WTC11 (cell line): ENCODE results near the gene FPR1. TPM values are rescaled to one million over a fixed set of nuclear protein-coding genes. Genes with fewer than 3 reads are reported as not detected.

Experiments
- ATAC-seq: fragments of 200-7000 bp; cut with Tn5 transposase; 2 replicates; pipeline ENCODE4 v1.10.0; 2021; ENCODE audit warnings: mild to moderate bottlenecking, moderate library complexity
- CTCF ChIA-PET: fragments of 300-600 bp; sonication (Branson Sonifier 250); formaldehyde crosslinking; loops from one replicate; lab custom pipeline; 2021; ENCODE audit warnings: antibody characterized with exemption; lab: Charles Lee
- POLR2A ChIA-PET: fragments of 350-600 bp; sonication (Branson Sonifier 250); formaldehyde crosslinking; loops from one replicate; lab custom pipeline; 2021; ENCODE audit warnings: antibody characterized with exemption; lab: Charles Lee
- DNase-seq: peaks from one replicate; pipeline ENCODE4 v3.0.0; 2021; ENCODE audit warnings: low spot score
- H3K27ac Mint-ChIP-seq: 2 replicates; pipeline ENCODE4 v1.8.0; 2021; ENCODE audit warnings: mixed read lengths
- H3K27me3 Mint-ChIP-seq: 2 replicates; pipeline ENCODE4 v1.8.0; 2021; ENCODE audit warnings: low read depth, mild to moderate bottlenecking, moderate library complexity, mixed read lengths
- H3K36me3 Mint-ChIP-seq: 2 replicates; pipeline ENCODE4 v1.8.0; 2021; ENCODE audit warnings: mixed read lengths
- H3K4me1 Mint-ChIP-seq: 2 replicates; pipeline ENCODE4 v1.8.0; 2022; ENCODE audit warnings: mixed read lengths
- H3K4me3 Mint-ChIP-seq: 2 replicates; pipeline ENCODE4 v1.8.0; 2021; ENCODE audit warnings: mild to moderate bottlenecking, moderate library complexity, mixed read lengths
- H3K9me3 Mint-ChIP-seq: 2 replicates; pipeline ENCODE4 v1.8.0; 2021; ENCODE audit warnings: mixed read lengths
- FOXK1 ChIP-seq: sonication (generic); formaldehyde crosslinking; IDR thresholded peaks from 2 replicates; pipeline ENCODE4 v1.8.0; 2022; ENCODE audit warnings: mild to moderate bottlenecking, moderate library complexity, missing genetic modification reagents
- HMGA2 ChIP-seq: fragments of 250-450 bp; sonication (Bioruptor Pico); IDR thresholded peaks from 2 replicates; pipeline ENCODE4 v1.4.0; 2021; ENCODE audit warnings: mild to moderate bottlenecking, moderate library complexity
- RELA ChIP-seq: sonication (generic); formaldehyde crosslinking; IDR thresholded peaks from 2 replicates; pipeline ENCODE4 v1.8.1; 2022; ENCODE audit warnings: missing genetic modification reagents, mild to moderate bottlenecking, borderline replicate concordance
- TP53 ChIP-seq: sonication (generic); formaldehyde crosslinking; IDR thresholded peaks from 2 replicates; pipeline ENCODE4 v1.8.1; 2023; ENCODE audit warnings: mild to moderate bottlenecking, missing genetic modification reagents
- ZNF138 ChIP-seq: sonication (generic); formaldehyde crosslinking; conservative IDR thresholded peaks from 2 replicates; pipeline ENCODE4 v1.8.1; 2022; ENCODE audit warnings: mild to moderate bottlenecking, moderate library complexity, missing genetic modification reagents
- ZNF219 ChIP-seq: sonication (generic); formaldehyde crosslinking; IDR thresholded peaks from 2 replicates; pipeline ENCODE4 v1.8.0; 2023; ENCODE audit warnings: missing genetic modification reagents, mild to moderate bottlenecking, borderline replicate concordance
- ZNF396 ChIP-seq: fragments of 250-450 bp; sonication (Bioruptor Pico); IDR thresholded peaks from 2 replicates; pipeline ENCODE4 v1.8.0; 2021; ENCODE audit warnings: mild to moderate bottlenecking, moderate library complexity, borderline replicate concordance
- total RNA-seq: library from RNA; stranded (reverse); gene quantifications from 3 replicates; pipeline ENCODE4 v1.2.3, GENCODE V29; 2021
- TF ChIP-seq, protein P1 (sequence below): fragments of 250-450 bp; sonication (Bioruptor Pico); IDR thresholded peaks from 2 replicates; pipeline ENCODE4 v1.9.0; 2021; ENCODE audit warnings: moderate library complexity, mild to moderate bottlenecking, inconsistent platforms, borderline replicate concordance
- TF ChIP-seq, protein P2 (sequence below): fragments of 200-600 bp; IDR thresholded peaks from 2 replicates; pipeline ENCODE4 v1.8.0; 2022; ENCODE audit warnings: antibody characterized with exemption
- TF ChIP-seq, protein P3 (sequence below): sonication (generic); formaldehyde crosslinking; IDR thresholded peaks from 2 replicates; pipeline ENCODE4 v1.8.1; 2022; ENCODE audit warnings: mild to moderate bottlenecking, missing genetic modification reagents, moderate library complexity, borderline replicate concordance
- TF ChIP-seq, protein P4 (sequence below): sonication (generic); formaldehyde crosslinking; IDR thresholded peaks from 2 replicates; pipeline ENCODE4 v1.8.1; 2023; ENCODE audit warnings: mild to moderate bottlenecking, missing genetic modification reagents
- TF ChIP-seq, protein P5 (sequence below): sonication (generic); formaldehyde crosslinking; IDR thresholded peaks from 2 replicates; pipeline ENCODE4 v1.8.0; 2023; ENCODE audit warnings: missing genetic modification reagents, mild to moderate bottlenecking, borderline replicate concordance
- TF ChIP-seq, protein P6 (sequence below): fragments of 250-450 bp; sonication (Bioruptor Pico); IDR thresholded peaks from 2 replicates; pipeline ENCODE4 v2.1.2; 2022; ENCODE audit warnings: mild to moderate bottlenecking, moderate library complexity
- TF ChIP-seq, protein P7 (sequence below): sonication (generic); formaldehyde crosslinking; IDR thresholded peaks from 2 replicates; pipeline ENCODE4 v1.8.1; 2022; ENCODE audit warnings: missing genetic modification reagents, borderline replicate concordance
- TF ChIP-seq, protein P8 (sequence below): sonication (generic); formaldehyde crosslinking; IDR thresholded peaks from 2 replicates; pipeline ENCODE4 v1.8.0; 2022; ENCODE audit warnings: mild to moderate bottlenecking, missing genetic modification reagents
- TF ChIP-seq, protein P9 (sequence below): sonication (generic); formaldehyde crosslinking; IDR thresholded peaks from 2 replicates; pipeline ENCODE4 v1.8.1; 2023; ENCODE audit warnings: mild to moderate bottlenecking, missing genetic modification reagents

Gene FPR1
- total RNA-seq, 1 experiment from 2014 or later = 0.72 TPM

DNA sequence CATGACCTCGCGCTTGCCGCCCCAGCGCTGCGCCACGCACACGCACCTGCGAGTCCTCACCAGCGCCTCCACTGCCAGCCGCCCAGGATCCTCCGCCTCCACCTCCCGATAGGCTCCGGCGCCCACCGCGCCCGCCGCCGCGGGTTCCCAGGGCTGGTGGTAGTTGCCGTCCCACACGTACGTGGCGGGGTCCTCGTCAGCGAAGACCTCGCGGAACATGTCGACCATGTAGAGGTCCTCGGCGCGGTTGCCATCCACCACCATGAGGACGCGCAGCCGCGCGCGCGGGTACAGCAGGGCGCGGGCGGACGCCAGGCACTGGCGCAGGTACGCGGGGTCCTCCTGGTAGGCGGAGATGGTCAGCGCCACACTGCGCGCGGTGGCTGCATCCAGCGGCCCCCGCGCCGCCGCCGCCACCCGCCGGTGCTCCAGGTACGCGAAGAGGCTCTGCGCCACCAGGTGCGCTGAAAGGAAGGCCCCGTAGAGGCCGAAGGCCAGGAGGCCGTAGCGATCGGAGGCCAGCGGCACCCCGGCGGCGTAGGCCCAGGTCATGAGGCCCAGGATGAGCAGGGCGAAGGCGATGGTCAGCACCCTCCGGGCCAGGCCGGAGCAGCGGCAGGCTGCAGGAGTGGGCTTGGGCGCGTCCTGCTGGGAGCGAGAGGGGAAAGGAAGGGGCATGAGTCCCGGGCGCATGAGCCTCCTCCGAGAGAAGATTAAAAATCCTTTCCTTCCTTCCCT, 32.3 kb downstream of the FPR1 start:
- ATAC-seq = peak; percentile 82
- Mint-ChIP-seq H3K4me1 (peaks cover 11% of the 10 kb centered on the region), H3K4me3 (peak overlapping the region; percentile 61), H3K27ac (no peak overlapping the region), H3K9me3 (no peaks in the 10 kb centered on the region), H3K27me3 (peaks cover 61% of the 10 kb centered on the region), H3K36me3 (no peaks in the 10 kb centered on the region)
- CTCF ChIA-PET = interaction anchor here (0.8 to 1.2 kb wide), 4 partner anchors 17 to 111 kb away, joined by 3 to 13 read pairs (median 6); no protein-coding TSS in a partner anchor
- peak; percentile 47 for DNase-seq
- POLR2A ChIA-PET = no interaction called here
- TF ChIP-seq, protein P1, sequence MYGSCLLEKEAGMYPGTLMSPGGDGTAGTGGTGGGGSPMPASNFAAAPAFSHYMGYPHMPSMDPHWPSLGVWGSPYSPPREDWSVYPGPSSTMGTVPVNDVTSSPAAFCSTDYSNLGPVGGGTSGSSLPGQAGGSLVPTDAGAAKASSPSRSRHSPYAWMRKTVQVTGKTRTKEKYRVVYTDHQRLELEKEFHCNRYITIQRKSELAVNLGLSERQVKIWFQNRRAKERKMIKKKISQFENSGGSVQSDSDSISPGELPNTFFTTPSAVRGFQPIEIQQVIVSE (CRISPR knock-in tag) = no peak
- TF ChIP-seq, protein P2, sequence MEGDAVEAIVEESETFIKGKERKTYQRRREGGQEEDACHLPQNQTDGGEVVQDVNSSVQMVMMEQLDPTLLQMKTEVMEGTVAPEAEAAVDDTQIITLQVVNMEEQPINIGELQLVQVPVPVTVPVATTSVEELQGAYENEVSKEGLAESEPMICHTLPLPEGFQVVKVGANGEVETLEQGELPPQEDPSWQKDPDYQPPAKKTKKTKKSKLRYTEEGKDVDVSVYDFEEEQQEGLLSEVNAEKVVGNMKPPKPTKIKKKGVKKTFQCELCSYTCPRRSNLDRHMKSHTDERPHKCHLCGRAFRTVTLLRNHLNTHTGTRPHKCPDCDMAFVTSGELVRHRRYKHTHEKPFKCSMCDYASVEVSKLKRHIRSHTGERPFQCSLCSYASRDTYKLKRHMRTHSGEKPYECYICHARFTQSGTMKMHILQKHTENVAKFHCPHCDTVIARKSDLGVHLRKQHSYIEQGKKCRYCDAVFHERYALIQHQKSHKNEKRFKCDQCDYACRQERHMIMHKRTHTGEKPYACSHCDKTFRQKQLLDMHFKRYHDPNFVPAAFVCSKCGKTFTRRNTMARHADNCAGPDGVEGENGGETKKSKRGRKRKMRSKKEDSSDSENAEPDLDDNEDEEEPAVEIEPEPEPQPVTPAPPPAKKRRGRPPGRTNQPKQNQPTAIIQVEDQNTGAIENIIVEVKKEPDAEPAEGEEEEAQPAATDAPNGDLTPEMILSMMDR = no peak
- TF ChIP-seq, protein P3, sequence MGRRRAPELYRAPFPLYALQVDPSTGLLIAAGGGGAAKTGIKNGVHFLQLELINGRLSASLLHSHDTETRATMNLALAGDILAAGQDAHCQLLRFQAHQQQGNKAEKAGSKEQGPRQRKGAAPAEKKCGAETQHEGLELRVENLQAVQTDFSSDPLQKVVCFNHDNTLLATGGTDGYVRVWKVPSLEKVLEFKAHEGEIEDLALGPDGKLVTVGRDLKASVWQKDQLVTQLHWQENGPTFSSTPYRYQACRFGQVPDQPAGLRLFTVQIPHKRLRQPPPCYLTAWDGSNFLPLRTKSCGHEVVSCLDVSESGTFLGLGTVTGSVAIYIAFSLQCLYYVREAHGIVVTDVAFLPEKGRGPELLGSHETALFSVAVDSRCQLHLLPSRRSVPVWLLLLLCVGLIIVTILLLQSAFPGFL (CRISPR knock-in tag) = no peak
- TF ChIP-seq HMGA2 (CRISPR knock-in tag) (no peak), ZNF396 (CRISPR knock-in tag) (no peak), ZNF219 (CRISPR knock-in tag) (peak; percentile 43; the same call in 1 of the 2 replicates), FOXK1 (0 out of 2 replicates have a peak, but pooled peaks have one; percentile 49), RELA (peak; percentile 89; the same call in 1 of the 2 replicates), TP53 (CRISPR knock-in tag) (no peak), ZNF138 (CRISPR knock-in tag) (no peak)
- TF ChIP-seq, protein P4, sequence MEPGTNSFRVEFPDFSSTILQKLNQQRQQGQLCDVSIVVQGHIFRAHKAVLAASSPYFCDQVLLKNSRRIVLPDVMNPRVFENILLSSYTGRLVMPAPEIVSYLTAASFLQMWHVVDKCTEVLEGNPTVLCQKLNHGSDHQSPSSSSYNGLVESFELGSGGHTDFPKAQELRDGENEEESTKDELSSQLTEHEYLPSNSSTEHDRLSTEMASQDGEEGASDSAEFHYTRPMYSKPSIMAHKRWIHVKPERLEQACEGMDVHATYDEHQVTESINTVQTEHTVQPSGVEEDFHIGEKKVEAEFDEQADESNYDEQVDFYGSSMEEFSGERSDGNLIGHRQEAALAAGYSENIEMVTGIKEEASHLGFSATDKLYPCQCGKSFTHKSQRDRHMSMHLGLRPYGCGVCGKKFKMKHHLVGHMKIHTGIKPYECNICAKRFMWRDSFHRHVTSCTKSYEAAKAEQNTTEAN (CRISPR knock-in tag) = peak; percentile 59; the same call in 1 of the 2 replicates
- TF ChIP-seq, protein P5, sequence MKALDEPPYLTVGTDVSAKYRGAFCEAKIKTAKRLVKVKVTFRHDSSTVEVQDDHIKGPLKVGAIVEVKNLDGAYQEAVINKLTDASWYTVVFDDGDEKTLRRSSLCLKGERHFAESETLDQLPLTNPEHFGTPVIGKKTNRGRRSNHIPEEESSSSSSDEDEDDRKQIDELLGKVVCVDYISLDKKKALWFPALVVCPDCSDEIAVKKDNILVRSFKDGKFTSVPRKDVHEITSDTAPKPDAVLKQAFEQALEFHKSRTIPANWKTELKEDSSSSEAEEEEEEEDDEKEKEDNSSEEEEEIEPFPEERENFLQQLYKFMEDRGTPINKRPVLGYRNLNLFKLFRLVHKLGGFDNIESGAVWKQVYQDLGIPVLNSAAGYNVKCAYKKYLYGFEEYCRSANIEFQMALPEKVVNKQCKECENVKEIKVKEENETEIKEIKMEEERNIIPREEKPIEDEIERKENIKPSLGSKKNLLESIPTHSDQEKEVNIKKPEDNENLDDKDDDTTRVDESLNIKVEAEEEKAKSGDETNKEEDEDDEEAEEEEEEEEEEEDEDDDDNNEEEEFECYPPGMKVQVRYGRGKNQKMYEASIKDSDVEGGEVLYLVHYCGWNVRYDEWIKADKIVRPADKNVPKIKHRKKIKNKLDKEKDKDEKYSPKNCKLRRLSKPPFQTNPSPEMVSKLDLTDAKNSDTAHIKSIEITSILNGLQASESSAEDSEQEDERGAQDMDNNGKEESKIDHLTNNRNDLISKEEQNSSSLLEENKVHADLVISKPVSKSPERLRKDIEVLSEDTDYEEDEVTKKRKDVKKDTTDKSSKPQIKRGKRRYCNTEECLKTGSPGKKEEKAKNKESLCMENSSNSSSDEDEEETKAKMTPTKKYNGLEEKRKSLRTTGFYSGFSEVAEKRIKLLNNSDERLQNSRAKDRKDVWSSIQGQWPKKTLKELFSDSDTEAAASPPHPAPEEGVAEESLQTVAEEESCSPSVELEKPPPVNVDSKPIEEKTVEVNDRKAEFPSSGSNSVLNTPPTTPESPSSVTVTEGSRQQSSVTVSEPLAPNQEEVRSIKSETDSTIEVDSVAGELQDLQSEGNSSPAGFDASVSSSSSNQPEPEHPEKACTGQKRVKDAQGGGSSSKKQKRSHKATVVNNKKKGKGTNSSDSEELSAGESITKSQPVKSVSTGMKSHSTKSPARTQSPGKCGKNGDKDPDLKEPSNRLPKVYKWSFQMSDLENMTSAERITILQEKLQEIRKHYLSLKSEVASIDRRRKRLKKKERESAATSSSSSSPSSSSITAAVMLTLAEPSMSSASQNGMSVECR (CRISPR knock-in tag) = peak; percentile 68; the same call in 1 of the 2 replicates
- TF ChIP-seq, protein P6, sequence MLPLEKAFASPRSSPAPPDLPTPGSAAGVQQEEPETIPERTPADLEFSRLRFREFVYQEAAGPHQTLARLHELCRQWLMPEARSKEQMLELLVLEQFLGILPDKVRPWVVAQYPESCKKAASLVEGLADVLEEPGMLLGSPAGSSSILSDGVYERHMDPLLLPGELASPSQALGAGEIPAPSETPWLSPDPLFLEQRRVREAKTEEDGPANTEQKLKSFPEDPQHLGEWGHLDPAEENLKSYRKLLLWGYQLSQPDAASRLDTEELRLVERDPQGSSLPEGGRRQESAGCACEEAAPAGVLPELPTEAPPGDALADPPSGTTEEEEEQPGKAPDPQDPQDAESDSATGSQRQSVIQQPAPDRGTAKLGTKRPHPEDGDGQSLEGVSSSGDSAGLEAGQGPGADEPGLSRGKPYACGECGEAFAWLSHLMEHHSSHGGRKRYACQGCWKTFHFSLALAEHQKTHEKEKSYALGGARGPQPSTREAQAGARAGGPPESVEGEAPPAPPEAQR (CRISPR knock-in tag) = no peak
- TF ChIP-seq, protein P7, sequence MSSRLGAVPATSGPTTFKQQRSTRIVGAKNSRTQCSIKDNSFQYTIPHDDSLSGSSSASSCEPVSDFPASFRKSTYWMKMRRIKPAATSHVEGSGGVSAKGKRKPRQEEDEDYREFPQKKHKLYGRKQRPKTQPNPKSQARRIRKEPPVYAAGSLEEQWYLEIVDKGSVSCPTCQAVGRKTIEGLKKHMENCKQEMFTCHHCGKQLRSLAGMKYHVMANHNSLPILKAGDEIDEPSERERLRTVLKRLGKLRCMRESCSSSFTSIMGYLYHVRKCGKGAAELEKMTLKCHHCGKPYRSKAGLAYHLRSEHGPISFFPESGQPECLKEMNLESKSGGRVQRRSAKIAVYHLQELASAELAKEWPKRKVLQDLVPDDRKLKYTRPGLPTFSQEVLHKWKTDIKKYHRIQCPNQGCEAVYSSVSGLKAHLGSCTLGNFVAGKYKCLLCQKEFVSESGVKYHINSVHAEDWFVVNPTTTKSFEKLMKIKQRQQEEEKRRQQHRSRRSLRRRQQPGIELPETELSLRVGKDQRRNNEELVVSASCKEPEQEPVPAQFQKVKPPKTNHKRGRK (CRISPR knock-in tag) = 0 out of 2 replicates have a peak, but pooled peaks have one; percentile 79
- TF ChIP-seq, protein P8, sequence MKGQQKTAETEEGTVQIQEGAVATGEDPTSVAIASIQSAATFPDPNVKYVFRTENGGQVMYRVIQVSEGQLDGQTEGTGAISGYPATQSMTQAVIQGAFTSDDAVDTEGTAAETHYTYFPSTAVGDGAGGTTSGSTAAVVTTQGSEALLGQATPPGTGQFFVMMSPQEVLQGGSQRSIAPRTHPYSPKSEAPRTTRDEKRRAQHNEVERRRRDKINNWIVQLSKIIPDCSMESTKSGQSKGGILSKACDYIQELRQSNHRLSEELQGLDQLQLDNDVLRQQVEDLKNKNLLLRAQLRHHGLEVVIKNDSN = no peak
- TF ChIP-seq, protein P9, sequence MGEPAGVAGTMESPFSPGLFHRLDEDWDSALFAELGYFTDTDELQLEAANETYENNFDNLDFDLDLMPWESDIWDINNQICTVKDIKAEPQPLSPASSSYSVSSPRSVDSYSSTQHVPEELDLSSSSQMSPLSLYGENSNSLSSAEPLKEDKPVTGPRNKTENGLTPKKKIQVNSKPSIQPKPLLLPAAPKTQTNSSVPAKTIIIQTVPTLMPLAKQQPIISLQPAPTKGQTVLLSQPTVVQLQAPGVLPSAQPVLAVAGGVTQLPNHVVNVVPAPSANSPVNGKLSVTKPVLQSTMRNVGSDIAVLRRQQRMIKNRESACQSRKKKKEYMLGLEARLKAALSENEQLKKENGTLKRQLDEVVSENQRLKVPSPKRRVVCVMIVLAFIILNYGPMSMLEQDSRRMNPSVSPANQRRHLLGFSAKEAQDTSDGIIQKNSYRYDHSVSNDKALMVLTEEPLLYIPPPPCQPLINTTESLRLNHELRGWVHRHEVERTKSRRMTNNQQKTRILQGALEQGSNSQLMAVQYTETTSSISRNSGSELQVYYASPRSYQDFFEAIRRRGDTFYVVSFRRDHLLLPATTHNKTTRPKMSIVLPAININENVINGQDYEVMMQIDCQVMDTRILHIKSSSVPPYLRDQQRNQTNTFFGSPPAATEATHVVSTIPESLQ (CRISPR knock-in tag) = no peak
